HG02938 (cell line): ENCODE results near the gene SPNS3.

Experiments used
- ATAC-seq: cut with Tn5 transposase; IDR thresholded peaks from one replicate; pipeline ENCODE4 v1.9.1; 2021; ENCODE audit warnings: mild to moderate bottlenecking, moderate library complexity; ENCODE audit not compliant: unreplicated experiment

The SPNS3 gene

GRCh38 chr17:4506175-4506813 lies 72.6 kb downstream of the SPNS3 start:
- no peak for ATAC-seq

GRCh38 chr17:4506892-4507291 lies 73.2 kb downstream of the SPNS3 start:
- no peak for ATAC-seq

- no peak for ATAC-seq
Measured at GRCh38 chr17:4507361-4508111, 73.8 kb downstream of the SPNS3 start.

GRCh38 chr17:4508207-4508606 lies 74.5 kb downstream of the SPNS3 start:
- ATAC-seq, result no peak

- ATAC-seq, result no peak
Measured at GRCh38 chr17:4509401-4509800, 75.7 kb downstream of the SPNS3 start.

- ATAC-seq, result no peak
Measured at GRCh38 chr17:4509923-4510617, 76.3 kb downstream of the SPNS3 start.

- no peak for ATAC-seq
Measured at GRCh38 chr17:4510618-4510941, 76.8 kb downstream of the SPNS3 start.

- ATAC-seq, result no peak
Measured at GRCh38 chr17:4511199-4511932, 77.6 kb downstream of the SPNS3 start.

GRCh38 chr17:4512156-4513112 lies 78.7 kb downstream of the SPNS3 start:
- ATAC-seq, result no peak

- no peak for ATAC-seq
Measured at GRCh38 chr17:4513113-4514032, 79.6 kb downstream of the SPNS3 start.

GRCh38 chr17:4514206-4514605 lies 80.5 kb downstream of the SPNS3 start:
- ATAC-seq, result no peak

GRCh38 chr17:4514779-4515178 lies 81.0 kb downstream of the SPNS3 start:
- no peak for ATAC-seq

- no peak for ATAC-seq
Measured at GRCh38 chr17:4515501-4515900, 81.8 kb downstream of the SPNS3 start.

- ATAC-seq, result no peak
Measured at GRCh38 chr17:4516735-4517134, 83.0 kb downstream of the SPNS3 start.

GRCh38 chr17:4518901-4519300 lies 85.2 kb downstream of the SPNS3 start:
- no peak for ATAC-seq

GRCh38 chr17:4519361-4519788 lies 85.6 kb downstream of the SPNS3 start:
- ATAC-seq, result no peak

GRCh38 chr17:4520060-4520893 lies 86.5 kb downstream of the SPNS3 start:
- ATAC-seq, result no peak

- no peak for ATAC-seq
Measured at GRCh38 chr17:4520894-4521600, 87.3 kb downstream of the SPNS3 start.
